Fibroblast of villous mesenchyme (primary cell): ENCODE measurements around the gene RAB26. TPM values are rescaled to one million over a fixed set of nuclear protein-coding genes. Genes with fewer than 3 reads are reported as not detected.
A peak's percentile ranks its signal among the peaks of the same experiment; 100 is the strongest.
"Not testable (repeated sequence)": the region's sequence is repeated elsewhere in the genome, so short reads cannot be mapped to it uniquely, and the experiment has no call there.

ENCODE experiments used
- DNase-seq: peaks from one replicate; pipeline ENCODE4 v3.0.0-alpha.2; 2010; ENCODE audit warnings: low read depth
- H3K4me3 ChIP-seq: 2 replicates; pipeline ENCODE4 v1.5.1; 2011; ENCODE audit warnings: low read depth, mild to moderate bottlenecking, low read length
- total RNA-seq: library from RNA; depleted of rRNA; stranded (reverse); fragments of >200 nt; gene quantifications from 2 replicates; pipeline ENCODE4 v1.2.3, GENCODE V29; 2012
- TF ChIP-seq, protein P1 (sequence below): IDR thresholded peaks from 2 replicates; pipeline ENCODE4 v1.5.1; 2012; ENCODE audit warnings: low read depth, mild to moderate bottlenecking, low read length; ENCODE audit not compliant: insufficient read depth

RAB26 gene
- total RNA-seq, 1 donor, result 1.3 TPM

DNA sequence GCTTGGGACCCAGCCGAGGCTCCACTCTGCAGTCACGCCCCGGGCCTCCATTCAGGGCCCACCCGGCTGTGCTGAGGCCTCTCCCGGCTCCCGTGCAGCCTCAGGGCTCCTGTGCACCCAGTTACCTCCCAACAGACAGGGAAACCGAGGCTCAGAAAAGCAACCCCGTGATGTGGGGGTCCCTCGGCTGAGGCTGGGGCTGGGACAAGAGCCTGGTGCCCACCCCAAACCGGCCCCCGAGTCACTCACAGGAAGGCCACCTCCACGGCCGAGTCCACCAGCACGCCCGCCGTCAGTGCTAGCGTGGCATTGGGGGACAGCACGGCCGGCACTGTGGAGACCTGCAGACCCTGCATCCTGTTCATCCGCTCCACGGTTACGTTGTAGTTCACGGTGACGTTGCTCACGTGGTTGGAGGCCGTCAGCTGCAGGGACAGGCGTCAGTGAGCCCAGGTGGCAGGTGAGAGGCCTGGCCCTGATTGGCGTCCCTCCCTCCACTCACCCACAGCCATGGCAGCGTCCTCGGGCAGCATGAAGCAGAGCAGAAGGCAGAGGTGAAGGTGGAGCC lies 35.8 kb upstream of the RAB26 start:
- not testable (repeated sequence) for DNase-seq, H3K4me3 ChIP-seq

DNA sequence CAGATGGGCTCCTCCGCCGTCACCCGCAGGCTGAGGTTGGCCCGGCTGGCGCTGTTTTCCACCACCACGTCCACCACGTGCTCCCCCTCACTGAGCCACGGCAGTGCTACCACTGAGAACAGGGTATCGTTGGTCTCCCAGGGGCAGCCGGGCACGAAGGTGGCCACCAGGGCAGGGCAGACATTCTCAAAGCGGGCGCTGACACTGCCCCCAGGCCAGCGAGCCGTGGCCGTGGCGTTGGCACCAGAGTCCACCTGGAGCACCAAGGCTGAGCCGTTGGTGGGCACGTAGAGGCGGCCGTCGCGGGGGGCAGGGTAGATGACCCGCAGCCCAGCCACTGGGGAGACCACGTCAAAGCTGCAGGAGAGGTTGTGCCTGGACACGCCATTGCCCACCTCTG lies 34.2 kb upstream of the RAB26 start:
- H3K4me3 ChIP-seq, DNase-seq: not testable (repeated sequence)

DNA sequence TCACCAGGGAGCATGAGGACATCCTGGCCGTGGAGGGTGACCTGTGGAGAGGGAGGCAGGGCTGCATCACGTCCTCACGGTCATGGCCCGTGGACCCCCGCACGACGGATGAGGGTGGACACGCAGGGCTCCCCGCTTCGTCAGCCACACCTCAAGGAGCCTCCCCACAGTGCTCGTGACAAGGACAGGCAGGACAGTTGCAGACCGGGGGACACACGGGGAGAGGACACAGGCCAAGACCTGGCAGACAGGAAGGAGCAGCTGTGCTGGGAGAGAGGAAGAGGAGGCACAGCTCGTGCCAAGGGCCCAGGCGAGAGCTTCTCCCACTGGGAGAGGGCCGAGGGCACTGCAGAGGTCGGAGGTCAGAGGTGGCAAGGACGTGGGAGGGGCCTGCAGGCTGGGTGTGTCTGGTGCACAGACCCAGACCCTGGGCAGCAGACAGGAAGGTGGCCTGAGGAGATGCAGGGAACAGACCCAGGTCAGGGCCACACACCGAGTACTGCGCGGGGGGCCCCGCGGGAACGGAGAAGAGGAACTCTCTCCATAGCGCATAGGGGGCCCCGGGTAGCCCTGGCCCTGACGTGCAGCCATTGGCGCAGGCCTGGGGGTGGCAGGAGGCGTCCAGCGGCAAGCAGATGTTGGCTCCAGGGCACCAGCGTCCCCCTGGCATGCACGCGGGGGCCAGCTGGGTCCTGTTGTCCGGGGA lies 33.4 kb upstream of the RAB26 start:
- H3K4me3 ChIP-seq, DNase-seq: not testable (repeated sequence)

DNA sequence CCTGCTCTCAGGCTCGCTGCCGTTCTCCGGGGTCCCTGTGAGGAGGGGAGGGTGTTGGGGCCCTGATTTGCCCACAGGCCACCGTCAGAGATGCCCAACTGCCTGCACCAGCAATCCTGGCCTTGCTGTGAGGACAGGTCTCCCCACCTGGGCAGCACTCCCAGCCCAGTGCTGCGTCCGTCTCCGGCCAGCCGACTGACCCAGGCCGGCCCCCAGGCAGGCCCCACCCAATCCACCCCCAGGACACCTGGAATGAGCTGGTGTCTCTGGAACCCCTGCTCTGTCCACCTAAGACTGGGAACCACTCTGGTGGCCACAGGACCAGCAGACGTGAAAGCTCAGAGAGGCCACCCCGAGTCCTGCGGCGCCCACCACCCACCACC lies 32.8 kb upstream of the RAB26 start:
- no peak for DNase-seq
- TF ChIP-seq, protein P1, sequence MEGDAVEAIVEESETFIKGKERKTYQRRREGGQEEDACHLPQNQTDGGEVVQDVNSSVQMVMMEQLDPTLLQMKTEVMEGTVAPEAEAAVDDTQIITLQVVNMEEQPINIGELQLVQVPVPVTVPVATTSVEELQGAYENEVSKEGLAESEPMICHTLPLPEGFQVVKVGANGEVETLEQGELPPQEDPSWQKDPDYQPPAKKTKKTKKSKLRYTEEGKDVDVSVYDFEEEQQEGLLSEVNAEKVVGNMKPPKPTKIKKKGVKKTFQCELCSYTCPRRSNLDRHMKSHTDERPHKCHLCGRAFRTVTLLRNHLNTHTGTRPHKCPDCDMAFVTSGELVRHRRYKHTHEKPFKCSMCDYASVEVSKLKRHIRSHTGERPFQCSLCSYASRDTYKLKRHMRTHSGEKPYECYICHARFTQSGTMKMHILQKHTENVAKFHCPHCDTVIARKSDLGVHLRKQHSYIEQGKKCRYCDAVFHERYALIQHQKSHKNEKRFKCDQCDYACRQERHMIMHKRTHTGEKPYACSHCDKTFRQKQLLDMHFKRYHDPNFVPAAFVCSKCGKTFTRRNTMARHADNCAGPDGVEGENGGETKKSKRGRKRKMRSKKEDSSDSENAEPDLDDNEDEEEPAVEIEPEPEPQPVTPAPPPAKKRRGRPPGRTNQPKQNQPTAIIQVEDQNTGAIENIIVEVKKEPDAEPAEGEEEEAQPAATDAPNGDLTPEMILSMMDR, result no peak

DNA sequence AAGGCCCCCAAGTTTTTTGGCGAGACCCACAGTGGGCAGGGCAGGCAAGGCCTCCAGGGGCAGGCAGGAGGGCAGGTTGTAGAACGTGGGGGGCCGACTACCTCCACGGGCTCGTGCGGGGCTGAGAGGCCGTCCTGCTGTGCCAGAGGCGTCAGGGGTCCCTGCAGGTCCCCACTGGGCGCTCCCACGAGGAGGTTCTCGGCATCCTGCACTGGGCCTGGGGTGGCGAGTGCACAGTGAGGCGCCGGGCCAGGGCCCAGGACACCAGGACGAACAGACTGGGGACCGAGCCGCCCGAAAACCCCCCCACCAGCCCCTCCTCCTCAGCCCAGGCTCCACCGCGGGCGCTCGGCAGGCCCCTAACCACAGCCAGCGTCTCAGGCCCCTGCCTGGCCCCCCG lies 32.0 kb upstream of the RAB26 start:
- DNase-seq, result not testable (repeated sequence)

More for the DNA sequence above, 32.8 kb upstream of the RAB26 start:
- no peak overlapping the region for H3K4me3 ChIP-seq

DNA sequence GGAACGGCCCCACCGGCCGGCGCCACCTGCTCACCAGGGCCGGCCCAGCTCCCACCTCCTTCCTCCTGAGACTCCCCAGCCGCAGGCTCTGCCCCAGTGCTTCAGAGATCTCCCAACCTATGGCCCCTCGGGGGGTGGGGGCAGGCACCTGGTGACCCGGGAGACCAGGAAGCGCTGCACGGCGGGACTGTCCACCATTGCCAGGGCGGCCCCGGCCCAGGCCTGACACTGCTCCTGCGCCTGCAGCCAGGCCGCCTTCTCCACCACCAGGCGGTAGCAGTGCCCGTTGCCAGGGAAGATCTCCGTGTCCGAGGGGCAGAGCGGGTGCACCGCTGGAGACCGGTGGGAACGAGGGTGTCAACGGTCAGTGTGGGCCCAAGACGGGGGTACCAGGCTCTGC lies 31.1 kb upstream of the RAB26 start:
- H3K4me3 ChIP-seq, DNase-seq: not testable (repeated sequence)

More for the DNA sequence above, 32.0 kb upstream of the RAB26 start:
- H3K4me3 ChIP-seq, result not testable (repeated sequence)

DNA sequence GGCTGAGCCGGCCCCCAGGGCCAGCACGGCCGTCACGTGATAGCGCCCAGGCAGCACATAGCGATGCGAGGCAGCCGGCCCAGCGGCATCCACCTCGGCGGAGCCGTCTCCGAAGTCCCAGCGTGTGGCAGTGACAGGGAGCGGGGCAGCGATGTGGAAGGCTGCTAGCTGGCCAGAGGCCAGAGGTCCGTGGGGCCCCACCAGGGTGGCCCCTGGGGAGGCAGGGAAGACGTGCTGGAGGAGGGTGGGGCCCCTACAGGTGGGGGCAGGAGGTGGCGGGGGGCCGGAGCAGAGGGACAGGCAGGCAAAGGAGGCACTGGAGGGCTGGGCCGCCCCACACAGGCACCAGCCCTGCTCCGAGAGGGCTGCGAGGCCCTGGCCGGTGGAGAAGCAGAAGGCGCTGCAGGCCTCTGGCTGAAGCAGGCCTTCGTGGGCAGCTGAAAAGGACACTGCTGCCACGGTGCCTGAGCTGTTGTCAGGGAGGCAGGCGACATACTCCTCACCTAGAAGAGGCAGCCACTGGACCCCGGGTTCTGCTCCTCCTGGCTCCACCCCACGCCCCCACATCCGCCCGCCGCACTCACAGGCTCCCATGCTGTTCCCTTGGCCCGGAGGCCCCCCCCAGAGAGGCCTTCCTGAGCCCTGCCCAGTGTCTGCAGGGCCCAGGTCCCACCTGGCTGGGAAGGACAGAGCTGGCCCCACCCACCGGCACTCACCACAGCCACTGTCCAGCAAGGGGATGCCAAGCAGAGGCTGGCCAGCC lies 30.3 kb upstream of the RAB26 start:
- not testable (repeated sequence) for H3K4me3 ChIP-seq, DNase-seq

DNA sequence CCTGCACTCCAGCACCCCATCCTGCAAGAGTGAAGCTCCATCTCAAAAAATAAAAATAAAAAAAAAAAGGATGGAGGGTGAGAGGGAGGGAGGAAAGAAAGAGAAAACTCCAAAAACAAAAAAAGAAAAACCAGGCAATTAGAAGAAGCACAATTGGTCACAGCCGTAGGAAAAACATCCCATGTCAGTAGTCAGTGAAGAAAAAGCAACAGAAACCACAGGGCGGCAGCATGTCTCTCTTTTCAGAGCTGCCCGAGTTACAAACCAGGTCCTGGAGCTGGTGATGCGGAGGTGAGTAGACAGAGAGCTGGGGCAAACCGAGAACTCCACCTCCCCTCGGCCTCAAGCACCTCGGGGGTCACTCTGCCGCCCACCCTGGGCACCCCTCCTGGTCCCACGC lies 27.1 kb upstream of the RAB26 start:
- H3K4me3 ChIP-seq, result not testable (repeated sequence)
- DNase-seq, result peak; percentile 62
- TF ChIP-seq, protein P1, result peak; percentile 57

DNA sequence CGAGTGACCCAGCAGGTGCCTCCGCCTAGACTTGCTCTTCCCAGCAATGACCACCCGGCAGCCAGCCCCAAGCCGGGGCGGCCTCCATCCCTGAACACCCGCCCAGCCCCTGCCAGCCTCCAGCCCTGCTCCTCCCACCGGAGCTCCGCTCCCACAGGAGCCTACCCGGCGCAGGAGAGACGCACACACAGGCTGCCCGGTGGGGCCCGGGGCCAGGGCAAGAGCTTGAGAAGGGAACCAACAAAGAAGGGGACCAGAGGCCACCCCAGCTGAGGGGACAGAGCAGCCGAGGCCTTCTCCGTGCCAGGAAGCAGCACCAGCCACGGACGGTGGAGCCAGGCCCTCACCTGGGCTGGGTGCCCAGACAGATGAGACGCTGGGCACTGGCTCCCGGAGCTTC lies 26.6 kb upstream of the RAB26 start:
- TF ChIP-seq, protein P1, result no peak
- no peak overlapping the region for H3K4me3 ChIP-seq
- no peak for DNase-seq

DNA sequence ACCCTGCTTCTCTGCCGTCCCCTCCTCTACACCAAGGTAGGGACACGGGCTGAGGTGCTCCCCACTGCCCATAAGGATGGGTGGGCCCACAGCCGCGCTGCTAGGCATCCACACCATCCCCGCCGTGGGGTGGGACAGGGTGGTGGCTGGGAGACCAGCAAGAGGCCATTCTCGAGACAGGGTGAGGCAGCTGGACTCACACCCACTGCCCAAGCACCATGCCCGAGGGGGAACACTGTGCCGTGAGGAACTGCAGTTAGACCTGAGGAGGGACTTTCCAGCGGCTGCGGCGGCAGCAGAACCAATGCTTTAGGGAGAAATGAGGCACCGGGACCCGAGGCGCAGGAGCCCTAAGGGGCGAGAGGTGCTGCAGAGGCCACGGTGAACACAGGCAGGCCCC lies 26.0 kb upstream of the RAB26 start:
- no peak overlapping the region for H3K4me3 ChIP-seq
- DNase-seq, result no peak
- TF ChIP-seq, protein P1, result no peak

DNA sequence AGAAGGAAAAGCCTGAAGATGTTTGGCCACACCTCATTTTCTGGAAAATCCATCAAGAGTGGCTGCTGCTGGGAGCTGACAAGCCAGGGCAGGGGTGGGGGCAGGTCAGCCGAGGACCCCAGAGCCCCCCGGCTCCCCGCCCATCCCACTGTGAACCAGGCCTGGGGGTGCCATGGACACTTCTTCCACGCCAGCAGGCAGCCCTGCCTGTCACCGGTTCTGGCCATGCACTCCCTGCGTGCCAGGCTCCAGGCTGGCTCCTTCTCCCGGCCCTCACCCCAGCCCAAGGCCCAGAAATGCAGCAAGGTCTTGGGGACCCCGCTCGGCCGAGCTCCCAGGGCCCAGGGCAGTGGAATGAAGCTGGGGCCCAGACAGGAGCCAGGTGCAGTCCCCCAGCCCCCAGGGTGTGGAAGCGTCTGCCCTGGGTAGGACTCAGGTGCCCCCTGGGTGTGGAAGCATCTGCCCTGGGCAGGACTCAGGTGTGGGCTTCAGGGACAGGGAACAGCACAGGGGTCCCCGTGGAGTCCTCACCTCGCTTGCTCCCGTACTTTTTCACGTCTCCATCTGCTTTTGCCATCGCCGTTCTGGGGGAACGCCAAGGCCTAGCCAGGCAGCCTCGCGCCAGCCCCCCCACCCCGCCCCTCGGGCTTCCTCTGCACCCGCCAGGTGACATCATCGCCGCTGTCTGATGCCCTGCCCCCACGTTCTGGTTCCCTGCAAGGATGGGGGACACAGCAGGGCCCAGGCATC lies 25.3 kb upstream of the RAB26 start:
- H3K4me3 ChIP-seq, DNase-seq: not testable (repeated sequence)

DNA sequence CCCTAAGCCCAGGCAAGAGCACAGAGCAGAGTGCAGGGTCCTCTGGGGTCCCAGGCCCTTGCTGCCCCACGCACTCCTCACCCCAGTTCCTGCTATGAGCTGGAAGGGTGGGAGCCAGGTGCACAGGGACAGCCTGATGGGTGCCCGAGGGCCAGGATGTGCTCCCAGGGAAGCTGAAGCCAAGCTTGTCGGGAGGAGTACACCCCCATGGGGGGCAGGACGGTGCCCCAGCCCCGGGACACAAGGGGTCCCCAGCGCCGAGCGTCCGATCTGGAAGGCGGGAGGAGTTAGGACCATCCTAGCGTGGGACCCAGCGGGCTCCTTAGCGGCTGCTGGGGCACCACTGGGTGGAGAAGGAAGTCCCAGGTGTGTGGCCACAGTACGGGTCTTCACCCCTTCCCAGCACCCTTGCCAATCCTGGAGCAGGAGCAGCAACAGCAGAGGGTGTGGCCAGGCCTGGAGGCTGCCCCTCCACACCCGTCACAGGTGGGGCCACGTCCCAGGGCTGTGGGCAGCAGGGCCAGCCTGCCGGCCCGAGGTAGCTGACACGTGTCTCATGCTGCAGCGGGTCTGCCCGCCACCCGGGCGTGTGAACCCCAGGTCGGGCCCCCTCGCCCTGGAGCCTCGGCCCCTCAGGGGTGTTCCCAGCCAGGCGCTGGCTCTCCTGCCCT lies 24.6 kb upstream of the RAB26 start:
- H3K4me3 ChIP-seq, DNase-seq: not testable (repeated sequence)

DNA sequence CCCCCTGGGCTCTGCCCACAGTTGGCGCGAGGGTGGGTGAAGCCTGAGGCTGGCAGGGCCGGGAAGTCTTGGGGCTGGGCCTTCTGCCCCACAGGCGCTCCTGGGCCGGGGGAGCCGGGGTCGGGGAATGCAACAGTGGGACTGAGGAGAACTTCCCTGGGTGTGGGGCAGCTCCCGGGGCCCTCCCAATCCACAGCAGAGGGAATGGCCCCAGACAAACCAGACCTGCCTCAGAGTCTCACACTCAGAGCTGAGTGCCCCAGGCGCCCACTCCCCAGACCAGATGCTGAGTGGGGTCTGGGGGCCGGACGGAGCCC lies 24.1 kb upstream of the RAB26 start:
- DNase-seq, result not testable (repeated sequence)

More for the DNA sequence above, 24.1 kb upstream of the RAB26 start:
- H3K4me3 ChIP-seq, result peak overlapping the region; percentile 37
